Loucy (cell line): ENCODE measurements around the gene MAPRE2.

Experiments used
- H2AFZ ChIP-seq: fragments of 200-600 bp; sonication (generic); 2 replicates; pipeline ENCODE4 v1.6.0; 2016; ENCODE audit warnings: antibody characterized with exemption, mild to moderate bottlenecking, low read length, moderate library complexity
- H3F3A ChIP-seq: fragments of 200-600 bp; 2 replicates; pipeline ENCODE4 v1.6.0; 2016; ENCODE audit warnings: antibody characterized with exemption, low read depth, mild to moderate bottlenecking
- H3K27me3 ChIP-seq: fragments of 200-600 bp; sonication (generic); 2 replicates; pipeline ENCODE4 v1.6.1; 2014; ENCODE audit warnings: low read length, mild to moderate bottlenecking; ENCODE audit not compliant: insufficient read depth, poor library complexity, severe bottlenecking
- H3K36me3 ChIP-seq: fragments of 200-600 bp; sonication (generic); 2 replicates; pipeline ENCODE4 v1.6.1; 2016; ENCODE audit warnings: low read length; ENCODE audit not compliant: insufficient read depth
- H3K4me1 ChIP-seq: fragments of 200-600 bp; sonication (generic); 2 replicates; pipeline ENCODE4 v1.5.1; 2014; ENCODE audit warnings: low read length, mild to moderate bottlenecking; ENCODE audit not compliant: insufficient read depth, poor library complexity, severe bottlenecking
- H3K4me2 ChIP-seq: fragments of 200-600 bp; sonication (generic); 2 replicates; pipeline ENCODE4 v1.6.0; 2014; ENCODE audit warnings: antibody characterized with exemption, low read length, low read depth, mild to moderate bottlenecking; ENCODE audit not compliant: poor library complexity, severe bottlenecking
- H3K4me3 ChIP-seq: fragments of 200-600 bp; sonication (generic); 2 replicates; pipeline ENCODE4 v1.5.1; 2014; ENCODE audit warnings: low read length, mild to moderate bottlenecking, mixed read lengths; ENCODE audit not compliant: poor library complexity, severe bottlenecking
- H3K79me2 ChIP-seq: fragments of 200-600 bp; sonication (generic); 2 replicates; pipeline ENCODE4 v1.6.1; 2014; ENCODE audit warnings: low read length; ENCODE audit not compliant: insufficient read depth
- H3K9ac ChIP-seq: fragments of 200-600 bp; sonication (generic); 2 replicates; pipeline ENCODE4 v1.6.0; 2014; ENCODE audit warnings: mild to moderate bottlenecking, low read depth, low read length, moderate library complexity; ENCODE audit not compliant: poor library complexity, severe bottlenecking
- H3K9me2 ChIP-seq: fragments of 200-600 bp; sonication (generic); replicated peaks from 2 replicates; pipeline ENCODE4 v1.6.1; 2016; ENCODE audit warnings: low read depth, low read length, mixed read lengths
- H3K9me3 ChIP-seq: fragments of 200-600 bp; sonication (generic); 2 replicates; pipeline ENCODE4 v1.6.1; 2014; ENCODE audit warnings: mild to moderate bottlenecking, antibody characterized with exemption, low read length, low read depth; ENCODE audit not compliant: insufficient read depth
- H4K20me1 ChIP-seq: fragments of 200-600 bp; sonication (generic); 2 replicates; pipeline ENCODE4 v1.6.0; 2014; ENCODE audit warnings: antibody characterized with exemption, low read length, mild to moderate bottlenecking; ENCODE audit not compliant: insufficient read depth, poor library complexity, severe bottlenecking
- EZH2phosphoT487 ChIP-seq: fragments of 200-600 bp; IDR thresholded peaks from 2 replicates; pipeline ENCODE4 v1.6.1; 2018; ENCODE audit warnings: antibody characterized with exemption, mild to moderate bottlenecking, moderate library complexity, borderline replicate concordance
- TF ChIP-seq, protein P1 (sequence below): fragments of 200-600 bp; sonication (generic); conservative IDR thresholded peaks from 2 replicates; pipeline ENCODE4 v1.5.1; 2014; ENCODE audit warnings: mild to moderate bottlenecking, antibody characterized with exemption, low read length

The MAPRE2 gene

DNA sequence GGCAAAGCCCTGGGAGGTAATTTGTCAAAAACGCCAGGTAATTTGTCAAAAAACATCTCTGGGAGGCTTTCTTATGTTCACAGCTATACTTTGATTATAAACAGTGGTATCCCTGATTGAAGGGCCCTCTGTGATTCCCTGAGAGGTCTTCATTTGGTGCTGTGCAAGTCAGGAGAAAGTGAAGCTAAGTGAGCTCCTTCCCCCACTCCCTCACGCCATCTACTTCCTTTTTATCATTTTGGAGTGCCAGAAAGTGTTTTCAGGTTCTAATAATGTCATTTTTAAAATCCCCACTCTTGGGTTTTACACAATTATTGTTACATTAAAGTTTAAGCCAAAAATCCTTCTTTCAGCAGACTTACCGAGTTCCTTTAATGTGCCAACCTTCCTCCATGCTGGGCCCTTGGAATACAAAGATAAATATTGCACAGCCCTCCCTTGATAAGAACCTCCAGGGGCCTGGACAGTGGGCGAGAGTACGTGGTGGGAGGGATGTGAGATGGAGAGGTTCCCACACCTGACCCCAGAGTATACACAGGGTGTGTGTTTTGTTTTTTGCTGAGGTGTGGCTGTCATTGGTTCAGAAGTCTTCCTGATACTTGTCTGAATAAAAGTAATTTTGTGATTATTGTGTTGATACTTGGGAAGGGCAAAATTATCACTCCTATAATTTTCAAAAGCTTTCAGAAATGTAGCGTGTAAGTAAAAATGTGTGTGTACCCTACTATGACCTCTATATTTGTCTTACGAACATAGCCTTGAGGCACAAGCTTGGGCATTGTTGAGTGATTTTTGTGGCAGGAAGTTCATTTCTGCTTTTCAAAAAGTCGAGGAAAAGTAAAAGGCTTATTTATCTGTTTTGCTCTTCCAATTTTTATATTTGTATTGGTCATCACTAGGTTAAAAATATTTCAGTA lies 8.2 kb downstream of the MAPRE2 start:
- Histone ChIP-seq H2AFZ (no peak overlapping the region), H3K4me2 (peak overlapping the region; percentile 55), H3K27me3 (no peaks in the 10 kb centered on the region), H3F3A (no peaks in the 10 kb centered on the region), H3K79me2 (peaks cover 93% of the 10 kb centered on the region), H4K20me1 (peaks cover 54% of the 10 kb centered on the region), H3K4me3 (peak overlapping the region; percentile 37), H3K9me2 (no peaks in the 10 kb centered on the region), H3K4me1 (peaks cover 58% of the 10 kb centered on the region), H3K36me3 (no peaks in the 10 kb centered on the region), H3K9me3 (no peaks in the 10 kb centered on the region), H3K9ac (peak overlapping the region; percentile 19)
- TF ChIP-seq, protein P1, sequence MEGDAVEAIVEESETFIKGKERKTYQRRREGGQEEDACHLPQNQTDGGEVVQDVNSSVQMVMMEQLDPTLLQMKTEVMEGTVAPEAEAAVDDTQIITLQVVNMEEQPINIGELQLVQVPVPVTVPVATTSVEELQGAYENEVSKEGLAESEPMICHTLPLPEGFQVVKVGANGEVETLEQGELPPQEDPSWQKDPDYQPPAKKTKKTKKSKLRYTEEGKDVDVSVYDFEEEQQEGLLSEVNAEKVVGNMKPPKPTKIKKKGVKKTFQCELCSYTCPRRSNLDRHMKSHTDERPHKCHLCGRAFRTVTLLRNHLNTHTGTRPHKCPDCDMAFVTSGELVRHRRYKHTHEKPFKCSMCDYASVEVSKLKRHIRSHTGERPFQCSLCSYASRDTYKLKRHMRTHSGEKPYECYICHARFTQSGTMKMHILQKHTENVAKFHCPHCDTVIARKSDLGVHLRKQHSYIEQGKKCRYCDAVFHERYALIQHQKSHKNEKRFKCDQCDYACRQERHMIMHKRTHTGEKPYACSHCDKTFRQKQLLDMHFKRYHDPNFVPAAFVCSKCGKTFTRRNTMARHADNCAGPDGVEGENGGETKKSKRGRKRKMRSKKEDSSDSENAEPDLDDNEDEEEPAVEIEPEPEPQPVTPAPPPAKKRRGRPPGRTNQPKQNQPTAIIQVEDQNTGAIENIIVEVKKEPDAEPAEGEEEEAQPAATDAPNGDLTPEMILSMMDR = no peak
- TF ChIP-seq EZH2phosphoT487 = no peak

DNA sequence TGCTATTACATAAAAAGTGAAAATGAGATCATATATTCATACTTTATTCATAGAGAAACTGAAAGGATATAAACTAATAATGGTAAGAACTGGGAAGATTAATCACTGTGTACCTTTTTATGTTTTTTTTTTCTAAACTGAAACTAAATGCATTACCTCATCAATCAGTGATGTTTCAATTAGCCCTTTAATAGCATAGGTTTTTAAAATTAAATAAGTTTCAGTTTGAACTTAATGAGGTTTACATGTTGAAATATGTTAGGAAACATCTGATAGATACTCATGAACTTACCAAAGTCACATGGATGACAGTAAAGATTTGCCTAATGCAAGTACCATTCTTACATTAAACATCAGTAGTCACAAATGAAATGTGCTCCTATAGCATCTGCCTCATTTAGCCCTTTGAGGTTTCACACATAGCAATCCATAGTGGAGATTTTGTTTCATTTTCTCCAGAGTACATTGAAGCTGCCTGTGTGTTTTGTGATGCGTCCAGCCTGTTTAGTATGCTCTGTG lies 8.9 kb downstream of the MAPRE2 start:
- no peaks in the 10 kb centered on the region for H3K9me3 ChIP-seq
- H3K79me2 ChIP-seq = peaks cover 93% of the 10 kb centered on the region
- no peaks in the 10 kb centered on the region for H3K27me3 ChIP-seq
- H3K36me3 ChIP-seq = no peaks in the 10 kb centered on the region
- no peak for TF ChIP-seq EZH2phosphoT487
- TF ChIP-seq, protein P1 = no peak
- no peaks in the 10 kb centered on the region for H3K9me2 ChIP-seq
- H3K9ac ChIP-seq = no peak overlapping the region
- peak overlapping the region; percentile 55 for H3K4me2 ChIP-seq
- H4K20me1 ChIP-seq = peaks cover 51% of the 10 kb centered on the region
- H3K4me3 ChIP-seq = peak overlapping the region; percentile 37
- no peak overlapping the region for H2AFZ ChIP-seq
- H3K4me1 ChIP-seq = peaks cover 51% of the 10 kb centered on the region
- H3F3A ChIP-seq = no peaks in the 10 kb centered on the region

DNA sequence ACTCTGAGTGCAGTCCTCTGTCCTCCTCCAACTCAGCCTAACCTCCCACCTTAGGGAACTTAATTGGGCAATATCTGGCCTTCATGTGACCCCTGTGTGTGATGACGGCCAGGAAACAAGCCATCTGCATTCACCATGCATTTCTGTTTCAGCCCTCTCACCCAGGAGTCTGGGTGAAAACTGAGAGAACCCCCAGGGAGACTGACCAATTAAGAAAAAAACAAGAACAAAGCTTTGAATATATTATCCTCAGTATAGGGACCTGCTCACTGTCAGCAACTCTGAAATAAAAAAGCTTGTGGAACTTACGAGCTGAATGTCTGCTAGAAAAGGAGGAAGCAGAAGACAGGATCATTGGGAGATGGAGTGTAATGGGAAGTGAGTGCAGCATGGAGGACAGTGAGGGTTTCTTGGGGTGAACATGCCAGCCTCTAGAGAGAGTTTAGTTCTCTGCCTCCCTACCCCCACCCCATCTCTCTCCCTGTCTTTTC lies 9.5 kb downstream of the MAPRE2 start:
- Histone ChIP-seq H3K4me1 (peaks cover 45% of the 10 kb centered on the region), H3K4me2 (peak overlapping the region; percentile 55), H3K9me3 (no peaks in the 10 kb centered on the region), H3K9me2 (no peaks in the 10 kb centered on the region), H3K9ac (no peak overlapping the region), H3F3A (no peaks in the 10 kb centered on the region), H2AFZ (no peak overlapping the region), H3K36me3 (no peaks in the 10 kb centered on the region), H3K4me3 (peak overlapping the region; percentile 37), H3K79me2 (peaks cover 93% of the 10 kb centered on the region), H4K20me1 (peaks cover 45% of the 10 kb centered on the region), H3K27me3 (no peaks in the 10 kb centered on the region)
- TF ChIP-seq, protein P1 = no peak
- no peak for TF ChIP-seq EZH2phosphoT487
